ENCODE data around the gene NEK3.

DNA sequence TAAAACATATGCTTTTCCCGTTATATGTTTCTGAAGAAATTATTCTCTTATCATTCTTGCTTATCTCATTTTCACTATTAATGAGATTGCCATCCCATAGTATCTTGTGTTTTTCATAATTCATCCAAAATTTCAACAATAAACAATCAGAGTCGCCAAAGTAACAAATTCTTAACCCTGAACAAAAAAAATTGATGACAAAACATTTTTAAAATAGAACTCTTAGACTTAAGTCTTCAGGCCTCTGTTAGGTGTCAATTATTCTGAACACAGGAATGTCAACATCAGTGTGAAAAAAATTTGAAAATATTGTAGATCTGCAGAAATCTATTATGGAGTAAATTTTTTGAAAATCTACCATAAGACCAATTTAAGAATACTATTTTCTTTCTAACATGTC, 67.9 kb downstream of the NEK3 start:
- TF ChIP-seq POLR2AphosphoS5 (IDR thresholded peaks at IDR 0.05; ENCODE audit: low read depth, low read length): no peak
- TF ChIP-seq REST (IDR thresholded peaks at IDR 0.05; ENCODE audit: insufficient read depth in 1 of 2, low read depth in 2 of 2, low read length in 2 of 2): no peak
- no peak for TF ChIP-seq TAF1 (IDR thresholded peaks at IDR 0.05; ENCODE audit: borderline replicate concordance, insufficient read depth, low read length)
- TF ChIP-seq FOXP2 (optimal IDR thresholded peaks at IDR 0.05; ENCODE audit: borderline replicate concordance, extremely low read depth, extremely low read length, insufficient read depth): no peak
- TF ChIP-seq SIN3A (IDR thresholded peaks at IDR 0.05; ENCODE audit: borderline replicate concordance, insufficient read depth, low read length): no peak

Data from PFSK-1 (cell line).